ENCODE results near the gene NAA15.
"Not testable (repeated sequence)": the region's sequence is repeated elsewhere in the genome, so short reads cannot be mapped to it uniquely, and the experiment has no call there.

The NAA15 gene

GRCh38 chr4:139361301-139361700 lies 60.0 kb downstream of the NAA15 start:
- DNase-seq (ENCODE audit: low read depth): no peak

DNA sequence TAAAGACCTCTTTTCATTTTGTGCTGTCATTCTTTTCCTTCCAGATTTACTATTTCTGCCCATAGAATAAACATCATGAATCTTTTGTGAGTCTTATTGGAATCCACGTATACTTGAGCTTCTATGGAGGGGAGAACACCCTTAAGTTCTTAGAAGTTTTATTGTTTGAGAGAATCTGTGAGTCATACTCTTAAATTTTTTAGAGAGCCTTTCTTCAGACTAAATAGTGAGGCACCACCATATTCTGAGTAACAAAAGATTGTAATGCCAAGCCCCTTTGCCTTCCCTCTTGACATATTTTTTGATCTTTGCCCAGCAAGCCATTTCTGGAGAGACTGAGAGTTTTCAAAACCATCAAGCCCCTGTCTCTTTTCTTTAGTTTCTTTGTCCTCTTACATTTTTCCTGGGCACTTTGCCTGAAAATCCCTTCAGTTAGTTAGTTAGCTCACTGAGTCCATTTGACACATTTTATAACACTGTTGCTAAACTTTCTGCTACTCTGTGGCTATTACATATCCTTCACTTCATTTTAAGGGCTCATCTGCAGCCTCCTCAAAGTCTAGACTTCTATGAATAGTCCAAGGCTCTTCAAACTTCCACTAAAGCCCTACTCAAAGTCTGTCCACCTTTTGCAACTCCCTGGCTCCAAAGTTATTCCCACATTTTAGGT lies 66.3 kb downstream of the NAA15 start:
- peak; percentile 8 for DNase-seq (ENCODE audit: low read depth)

GRCh38 chr4:139368998-139369397 lies 67.7 kb downstream of the NAA15 start:
- DNase-seq (ENCODE audit: low read depth): no peak

- DNase-seq (ENCODE audit: low read depth): no peak
These were observed 72.9 kb downstream of the NAA15 start for GRCh38 chr4:139374251-139374650.

GRCh38 chr4:139386421-139386820 lies 85.1 kb downstream of the NAA15 start:
- DNase-seq (ENCODE audit: low read depth): no peak

DNA sequence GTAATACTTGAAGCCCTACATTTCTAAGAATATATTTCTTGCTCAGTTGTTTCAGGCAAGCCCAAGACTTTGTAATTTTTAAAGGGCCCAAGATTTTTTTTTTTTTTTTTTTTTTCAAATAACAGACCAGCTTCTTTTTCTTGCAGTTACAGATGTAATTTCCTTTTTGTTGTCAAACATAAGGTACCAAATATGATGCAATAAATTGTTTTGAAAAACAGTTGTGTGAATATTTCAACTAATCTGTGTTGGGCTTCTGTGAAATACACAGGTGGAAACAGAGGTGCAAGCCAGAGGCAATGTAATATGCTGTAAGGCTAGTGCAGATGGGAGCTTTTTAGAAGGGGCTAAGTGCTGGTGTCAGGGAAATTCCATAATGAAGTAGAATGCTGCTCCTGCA lies 87.8 kb downstream of the NAA15 start:
- no peak for DNase-seq (ENCODE audit: low read depth)

DNA sequence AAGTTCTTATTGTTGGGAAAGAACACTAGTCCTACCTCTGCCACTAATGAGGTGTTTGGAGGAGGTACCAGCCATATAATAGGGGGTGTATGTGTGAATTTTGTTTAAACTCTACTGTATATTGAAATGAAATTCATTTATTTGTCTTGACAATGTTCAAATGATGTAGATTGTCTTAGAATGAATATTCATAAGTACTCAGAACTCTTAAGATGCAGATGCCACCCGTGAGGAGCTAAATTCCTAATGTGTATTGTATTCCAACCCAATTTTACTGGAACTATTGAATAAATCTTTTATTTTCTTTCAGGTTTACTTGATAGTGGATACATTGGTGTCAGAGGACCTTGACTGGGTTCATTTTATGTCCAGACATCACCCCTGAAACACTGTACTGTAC lies 88.7 kb downstream of the NAA15 start:
- DNase-seq (ENCODE audit: low read depth): no peak

DNA sequence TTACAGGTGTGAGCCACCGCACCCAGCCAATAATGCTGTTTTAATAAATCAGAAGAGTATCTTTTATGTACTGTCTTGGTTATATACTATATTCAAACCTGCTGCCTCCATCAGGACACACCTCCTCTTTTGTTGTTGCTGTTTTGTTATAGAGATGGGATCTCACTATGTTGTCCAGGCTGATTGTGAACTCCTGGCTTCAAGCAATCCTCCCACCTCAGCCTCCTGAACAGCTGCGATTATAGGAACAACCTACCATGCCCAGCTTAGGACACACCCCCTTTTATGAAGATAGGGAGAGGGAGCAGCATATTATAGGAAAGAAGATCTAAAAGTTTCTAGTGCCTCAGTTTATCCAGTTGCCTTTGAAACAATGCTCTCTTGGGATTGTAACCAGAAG lies 90.4 kb downstream of the NAA15 start:
- no peak for DNase-seq (ENCODE audit: low read depth)

- DNase-seq (ENCODE audit: low read depth): no peak
These were observed 91.5 kb downstream of the NAA15 start for GRCh38 chr4:139392797-139393196.

DNA sequence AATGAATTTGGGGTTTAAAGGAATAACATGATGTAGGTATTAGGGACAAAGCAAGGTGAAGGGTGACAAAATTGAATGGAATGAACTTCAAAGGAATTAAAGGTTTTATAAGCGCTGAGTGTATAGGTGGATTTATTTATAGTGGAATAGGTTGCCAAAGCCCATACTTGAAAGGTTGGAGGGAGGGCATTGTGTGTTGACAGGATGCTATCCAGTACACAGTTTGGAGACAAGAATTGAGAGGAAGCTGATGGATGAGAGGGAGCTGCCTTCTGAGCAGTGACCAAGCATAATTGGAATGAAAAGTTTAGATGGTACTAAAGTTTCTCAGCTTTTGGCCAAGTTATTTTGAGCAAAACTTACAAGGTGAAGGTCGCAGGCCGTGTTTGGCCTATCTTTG lies 100.1 kb downstream of the NAA15 start:
- DNase-seq (ENCODE audit: low read depth): no peak

GRCh38 chr4:139402436-139402835 lies 101.1 kb downstream of the NAA15 start:
- no peak for DNase-seq (ENCODE audit: low read depth)

DNA sequence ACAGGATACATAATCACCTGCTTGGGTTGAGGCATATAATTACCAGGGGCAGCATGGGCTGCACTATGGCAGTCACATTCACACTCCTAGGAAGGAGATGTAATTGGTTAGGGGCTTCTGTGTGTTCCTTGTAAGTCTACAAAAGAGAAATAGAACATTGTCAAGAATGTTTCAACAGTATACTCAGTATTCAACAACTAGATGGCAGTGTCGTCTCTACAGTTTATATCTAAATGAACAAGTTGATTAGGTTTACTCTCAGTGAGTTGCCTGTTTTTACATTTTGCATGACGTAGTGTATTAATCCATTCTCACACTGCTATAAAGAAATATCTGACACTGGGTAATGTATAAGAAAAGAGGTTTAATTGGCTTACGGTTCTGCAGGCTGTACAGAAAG lies 102.2 kb downstream of the NAA15 start:
- no peak for DNase-seq (ENCODE audit: low read depth)

DNA sequence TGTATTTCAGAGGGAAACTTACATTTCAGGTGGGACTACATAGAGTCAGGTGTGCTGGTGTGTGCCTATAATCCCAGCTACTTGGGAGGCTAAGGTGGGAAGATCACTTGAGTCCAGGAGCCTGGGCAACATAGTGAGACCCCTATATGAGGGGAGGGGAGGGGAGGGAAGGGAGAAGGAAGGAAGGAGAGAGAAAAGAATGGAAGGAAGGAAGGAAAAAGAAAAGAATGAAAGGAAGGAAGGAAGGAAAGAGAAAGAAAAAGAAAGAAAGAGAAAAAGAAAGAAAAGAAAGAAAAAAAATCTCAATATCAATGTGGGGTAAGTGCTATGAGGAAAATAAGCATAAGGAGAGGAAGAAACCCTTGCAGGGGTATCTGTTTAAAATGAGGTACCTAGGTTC lies 109.0 kb downstream of the NAA15 start:
- DNase-seq (ENCODE audit: low read depth): no peak

DNA sequence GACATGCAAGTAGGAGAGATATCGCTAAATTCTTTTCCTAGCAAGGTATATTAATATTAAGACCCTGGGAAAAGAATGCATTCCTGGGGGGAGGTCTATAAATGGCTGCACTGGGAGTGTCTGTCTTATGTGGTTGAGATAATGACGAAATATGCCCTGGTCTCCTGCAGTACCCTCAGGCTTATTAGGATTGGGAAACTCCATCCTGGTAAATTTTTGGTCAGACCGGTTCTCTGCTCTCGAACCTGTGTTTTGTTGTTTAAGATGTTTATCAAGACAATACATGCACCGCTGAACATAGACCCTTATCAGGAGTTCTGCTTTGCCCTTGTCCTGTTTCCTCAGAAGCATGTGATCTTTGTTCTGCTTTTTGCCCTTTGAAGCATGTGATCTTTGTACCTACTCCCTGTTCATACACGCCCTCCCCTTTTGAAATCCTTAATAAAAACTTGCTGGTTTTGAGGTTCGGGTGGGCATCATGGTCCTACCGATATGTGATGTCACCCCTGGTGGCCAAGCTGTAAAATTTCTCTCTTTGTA lies 113.4 kb downstream of the NAA15 start:
- not testable (repeated sequence) for DNase-seq (ENCODE audit: low read depth)

DNA sequence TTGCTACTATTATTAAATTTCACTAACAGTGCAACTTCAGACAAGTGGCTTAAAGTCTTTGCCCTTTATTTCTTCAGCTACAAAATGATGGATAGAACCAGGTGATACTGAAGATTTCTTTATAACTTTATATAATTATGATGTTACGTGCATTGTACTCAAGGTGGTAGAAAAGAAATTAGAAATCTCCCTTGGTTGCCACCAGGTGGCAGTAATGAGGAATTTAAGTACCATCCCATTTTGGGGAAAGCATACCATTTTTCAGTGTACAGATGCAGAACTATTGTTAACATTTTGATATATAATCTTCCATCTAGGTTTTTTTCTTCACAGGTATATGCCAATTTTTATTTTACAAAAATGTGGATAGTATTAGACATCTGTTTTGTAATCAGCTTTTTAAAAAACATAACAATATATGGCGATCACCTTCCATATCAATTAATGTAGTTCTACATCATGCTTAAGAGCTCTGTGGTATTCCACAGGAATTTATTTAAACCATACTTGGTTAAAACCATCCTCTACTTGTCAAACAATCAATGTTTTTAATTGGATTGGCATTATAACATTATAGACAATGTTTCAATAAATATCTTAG lies 114.9 kb downstream of the NAA15 start:
- DNase-seq (ENCODE audit: low read depth): peak; percentile 27

DNA sequence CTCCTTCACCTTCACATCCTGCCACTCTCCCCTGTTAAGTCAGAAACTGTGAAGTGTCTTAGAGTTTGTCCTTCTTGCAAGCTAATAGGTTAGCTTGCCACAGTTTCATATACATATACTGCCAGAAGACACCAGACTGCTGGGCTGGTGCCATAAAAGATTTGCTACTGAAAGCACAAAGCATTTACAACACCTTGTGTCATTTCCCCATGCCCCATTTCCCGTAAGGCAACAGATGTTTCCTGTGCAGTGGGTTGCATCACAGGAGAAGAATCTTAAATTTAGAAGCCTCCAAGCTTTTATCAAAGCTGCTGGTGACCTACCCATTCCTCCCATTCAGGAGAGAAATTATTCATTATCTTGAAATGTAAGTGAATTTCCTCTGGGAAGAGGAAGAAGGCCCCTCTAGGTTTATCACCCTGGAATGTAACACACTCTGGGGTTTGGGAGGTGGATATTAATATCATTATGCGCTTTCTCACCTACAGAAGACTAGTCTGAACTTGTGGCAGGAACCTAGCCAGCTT lies 118.1 kb downstream of the NAA15 start:
- DNase-seq (ENCODE audit: low read depth): peak; percentile 20

DNA sequence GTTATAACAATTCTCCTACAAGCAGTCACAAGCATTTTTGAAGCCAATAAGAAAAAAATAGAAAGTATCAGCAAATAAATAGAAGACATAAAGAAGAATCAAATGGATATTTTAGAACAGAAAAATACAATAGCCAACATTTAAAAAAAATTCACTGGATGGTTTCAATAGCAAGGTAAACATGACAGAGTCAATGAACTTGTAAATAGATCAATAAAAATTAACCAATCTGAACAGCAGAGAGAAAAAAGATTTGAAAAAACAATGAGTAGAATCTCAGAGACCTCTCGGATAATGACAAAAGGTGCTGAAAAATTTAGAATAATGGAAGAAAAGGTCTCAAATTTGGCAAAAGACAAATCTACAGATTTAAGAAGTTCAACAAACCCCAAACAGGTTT lies 119.3 kb downstream of the NAA15 start:
- DNase-seq (ENCODE audit: low read depth): no peak

GRCh38 chr4:139436122-139436521 lies 134.8 kb downstream of the NAA15 start:
- DNase-seq (ENCODE audit: low read depth): no peak

GRCh38 chr4:139438141-139438540 lies 136.8 kb downstream of the NAA15 start:
- DNase-seq (ENCODE audit: low read depth): no peak

GRCh38 chr4:139441029-139441428 lies 139.7 kb downstream of the NAA15 start:
- no peak for DNase-seq (ENCODE audit: low read depth)

GRCh38 chr4:139443661-139444060 lies 142.4 kb downstream of the NAA15 start:
- DNase-seq (ENCODE audit: low read depth): no peak

DNA sequence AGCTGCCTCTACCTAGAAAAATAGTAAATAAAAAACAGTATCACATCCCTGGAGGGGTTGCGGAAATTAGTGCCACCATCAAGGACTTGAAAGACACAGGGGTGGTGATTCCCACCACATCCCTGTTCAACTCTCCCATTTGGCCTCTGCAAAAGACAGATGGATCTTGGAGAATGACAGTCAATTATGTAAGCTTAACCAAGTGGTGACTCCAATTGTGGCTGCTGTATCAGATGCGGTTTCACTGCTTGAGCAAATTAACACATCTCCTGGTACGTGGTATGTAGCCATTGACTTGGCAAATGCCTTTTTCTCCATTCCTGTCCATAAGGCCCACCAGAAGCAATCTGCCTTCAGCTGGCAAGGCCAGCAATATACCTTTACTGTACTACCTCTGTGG lies 143.6 kb downstream of the NAA15 start:
- not testable (repeated sequence) for DNase-seq (ENCODE audit: low read depth)

- DNase-seq (ENCODE audit: low read depth): not testable (repeated sequence)
These were observed 145.8 kb downstream of the NAA15 start for GRCh38 chr4:139447078-139447477.

DNA sequence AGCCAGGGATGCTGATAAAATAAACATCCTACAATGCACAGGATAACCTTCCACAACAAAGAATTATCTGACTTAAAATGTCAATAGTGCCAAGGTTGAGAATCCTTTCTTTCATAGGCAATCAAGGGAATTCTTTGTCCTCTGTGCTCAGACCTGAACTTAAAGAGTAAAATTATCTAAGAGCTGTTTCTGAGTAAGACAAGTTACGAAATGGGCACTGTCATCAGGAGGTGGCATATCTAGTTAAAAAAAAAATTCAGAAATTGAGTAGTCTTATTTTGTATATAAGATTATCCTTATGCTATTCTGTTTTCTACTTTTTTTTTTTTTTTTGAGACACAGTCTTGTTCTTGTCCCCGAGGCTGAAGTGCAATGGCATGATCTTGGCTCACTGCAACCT lies 149.3 kb downstream of the NAA15 start:
- no peak for DNase-seq (ENCODE audit: low read depth)
